Astrocyte (in vitro differentiated cells and primary cell): Measurements from ENCODE around the gene KCNH2.

ENCODE experiments used
- EZH2 ChIP-seq: IDR thresholded peaks from 2 replicates; pipeline ENCODE4 v1.6.1; 2012; ENCODE audit warnings: mild to moderate bottlenecking, low read length, inconsistent platforms; ENCODE audit not compliant: insufficient read depth
- TF ChIP-seq, protein P1 (sequence below): IDR thresholded peaks from 2 replicates; pipeline ENCODE4 v1.5.1; 2011; ENCODE audit warnings: low read depth, mild to moderate bottlenecking, inconsistent platforms, low read length, moderate library complexity; ENCODE audit not compliant: insufficient read depth

DNA sequence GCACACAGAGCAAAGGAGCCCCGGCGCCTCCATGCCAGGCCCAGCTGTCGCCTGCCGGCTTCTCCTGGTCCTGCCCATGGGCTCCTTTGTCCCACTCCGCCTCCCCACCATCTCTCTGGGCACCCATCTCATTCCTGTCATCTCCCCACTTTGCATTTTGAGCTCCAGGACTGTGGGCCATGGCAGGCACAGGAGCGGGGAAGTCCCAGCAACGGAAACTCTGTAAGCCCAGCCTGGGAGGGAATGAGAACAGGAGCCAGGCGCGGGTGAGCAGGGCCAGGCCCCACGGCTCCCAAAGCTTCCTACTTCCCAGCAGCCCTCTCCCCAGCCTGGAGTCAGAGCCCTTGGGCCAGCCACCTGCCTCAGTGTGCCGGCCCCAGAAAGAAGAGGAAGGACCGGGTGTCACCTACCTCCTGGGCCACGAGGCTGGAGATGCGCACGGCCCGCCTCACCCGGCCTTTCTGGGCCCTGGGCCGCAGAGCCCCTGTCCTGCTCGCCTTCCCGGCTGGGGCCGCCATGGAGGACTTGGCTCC is 23.1 kb downstream of the KCNH2 start:
- TF ChIP-seq, protein P1, sequence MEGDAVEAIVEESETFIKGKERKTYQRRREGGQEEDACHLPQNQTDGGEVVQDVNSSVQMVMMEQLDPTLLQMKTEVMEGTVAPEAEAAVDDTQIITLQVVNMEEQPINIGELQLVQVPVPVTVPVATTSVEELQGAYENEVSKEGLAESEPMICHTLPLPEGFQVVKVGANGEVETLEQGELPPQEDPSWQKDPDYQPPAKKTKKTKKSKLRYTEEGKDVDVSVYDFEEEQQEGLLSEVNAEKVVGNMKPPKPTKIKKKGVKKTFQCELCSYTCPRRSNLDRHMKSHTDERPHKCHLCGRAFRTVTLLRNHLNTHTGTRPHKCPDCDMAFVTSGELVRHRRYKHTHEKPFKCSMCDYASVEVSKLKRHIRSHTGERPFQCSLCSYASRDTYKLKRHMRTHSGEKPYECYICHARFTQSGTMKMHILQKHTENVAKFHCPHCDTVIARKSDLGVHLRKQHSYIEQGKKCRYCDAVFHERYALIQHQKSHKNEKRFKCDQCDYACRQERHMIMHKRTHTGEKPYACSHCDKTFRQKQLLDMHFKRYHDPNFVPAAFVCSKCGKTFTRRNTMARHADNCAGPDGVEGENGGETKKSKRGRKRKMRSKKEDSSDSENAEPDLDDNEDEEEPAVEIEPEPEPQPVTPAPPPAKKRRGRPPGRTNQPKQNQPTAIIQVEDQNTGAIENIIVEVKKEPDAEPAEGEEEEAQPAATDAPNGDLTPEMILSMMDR: no peak
- no peak for TF ChIP-seq EZH2
